Measurements from ENCODE around the gene PYCR2.

DNA sequence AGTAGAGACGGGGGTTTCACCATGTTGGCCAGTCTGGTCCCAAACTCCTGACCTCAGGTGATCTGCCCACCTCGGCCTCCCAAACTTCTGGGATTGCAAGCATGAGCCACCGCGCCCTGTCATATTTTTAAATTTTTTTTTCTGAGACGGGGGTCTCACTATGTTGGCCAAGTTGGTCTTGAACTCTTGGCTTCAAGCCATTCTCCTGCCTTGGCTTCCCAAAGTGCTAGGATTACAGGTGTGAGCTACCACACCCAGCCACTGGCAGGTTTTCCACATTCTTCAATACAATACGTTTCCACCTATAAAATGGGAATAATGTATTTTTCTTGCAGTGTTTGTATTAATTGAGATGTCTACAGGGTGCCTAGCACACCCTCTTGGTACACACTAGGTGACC is 31.7 kb downstream of the PYCR2 start:
- TF ChIP-seq, protein P1, sequence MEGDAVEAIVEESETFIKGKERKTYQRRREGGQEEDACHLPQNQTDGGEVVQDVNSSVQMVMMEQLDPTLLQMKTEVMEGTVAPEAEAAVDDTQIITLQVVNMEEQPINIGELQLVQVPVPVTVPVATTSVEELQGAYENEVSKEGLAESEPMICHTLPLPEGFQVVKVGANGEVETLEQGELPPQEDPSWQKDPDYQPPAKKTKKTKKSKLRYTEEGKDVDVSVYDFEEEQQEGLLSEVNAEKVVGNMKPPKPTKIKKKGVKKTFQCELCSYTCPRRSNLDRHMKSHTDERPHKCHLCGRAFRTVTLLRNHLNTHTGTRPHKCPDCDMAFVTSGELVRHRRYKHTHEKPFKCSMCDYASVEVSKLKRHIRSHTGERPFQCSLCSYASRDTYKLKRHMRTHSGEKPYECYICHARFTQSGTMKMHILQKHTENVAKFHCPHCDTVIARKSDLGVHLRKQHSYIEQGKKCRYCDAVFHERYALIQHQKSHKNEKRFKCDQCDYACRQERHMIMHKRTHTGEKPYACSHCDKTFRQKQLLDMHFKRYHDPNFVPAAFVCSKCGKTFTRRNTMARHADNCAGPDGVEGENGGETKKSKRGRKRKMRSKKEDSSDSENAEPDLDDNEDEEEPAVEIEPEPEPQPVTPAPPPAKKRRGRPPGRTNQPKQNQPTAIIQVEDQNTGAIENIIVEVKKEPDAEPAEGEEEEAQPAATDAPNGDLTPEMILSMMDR (IDR thresholded peaks at IDR 0.05) = no peak
- TF ChIP-seq POLR2A (IDR thresholded peaks at IDR 0.05) = no peak

Data from vagina (tissue), 2 donors.